ENCODE results near the gene ROBO1.

DNA sequence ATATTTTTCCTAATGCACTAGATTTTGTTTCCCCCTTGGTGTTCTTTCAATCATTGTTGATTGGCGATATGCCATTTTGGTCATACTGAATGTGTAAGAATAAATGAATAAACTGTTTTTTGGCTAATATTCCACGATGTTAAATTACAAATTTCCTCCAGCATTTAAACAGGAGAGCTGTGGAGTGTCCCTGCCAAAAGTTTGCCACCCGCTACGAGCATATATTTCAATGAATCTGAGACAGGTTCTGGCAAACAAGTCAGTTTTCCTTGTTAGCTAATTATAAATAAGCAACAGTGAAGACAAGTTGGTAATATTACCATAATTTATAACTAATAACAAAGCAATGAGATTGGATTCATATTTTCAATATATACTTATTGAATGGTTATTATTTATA lies 777.6 kb downstream of the ROBO1 start:
- TF ChIP-seq, protein P1, sequence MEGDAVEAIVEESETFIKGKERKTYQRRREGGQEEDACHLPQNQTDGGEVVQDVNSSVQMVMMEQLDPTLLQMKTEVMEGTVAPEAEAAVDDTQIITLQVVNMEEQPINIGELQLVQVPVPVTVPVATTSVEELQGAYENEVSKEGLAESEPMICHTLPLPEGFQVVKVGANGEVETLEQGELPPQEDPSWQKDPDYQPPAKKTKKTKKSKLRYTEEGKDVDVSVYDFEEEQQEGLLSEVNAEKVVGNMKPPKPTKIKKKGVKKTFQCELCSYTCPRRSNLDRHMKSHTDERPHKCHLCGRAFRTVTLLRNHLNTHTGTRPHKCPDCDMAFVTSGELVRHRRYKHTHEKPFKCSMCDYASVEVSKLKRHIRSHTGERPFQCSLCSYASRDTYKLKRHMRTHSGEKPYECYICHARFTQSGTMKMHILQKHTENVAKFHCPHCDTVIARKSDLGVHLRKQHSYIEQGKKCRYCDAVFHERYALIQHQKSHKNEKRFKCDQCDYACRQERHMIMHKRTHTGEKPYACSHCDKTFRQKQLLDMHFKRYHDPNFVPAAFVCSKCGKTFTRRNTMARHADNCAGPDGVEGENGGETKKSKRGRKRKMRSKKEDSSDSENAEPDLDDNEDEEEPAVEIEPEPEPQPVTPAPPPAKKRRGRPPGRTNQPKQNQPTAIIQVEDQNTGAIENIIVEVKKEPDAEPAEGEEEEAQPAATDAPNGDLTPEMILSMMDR (IDR thresholded peaks at IDR 0.05), result no peak
- TF ChIP-seq POLR2A (IDR thresholded peaks at IDR 0.05), result no peak

Measured in vagina (tissue), 2 donors.